NCI-H345 treated with DMSO at 0.1 percent for 48 hours (cell line): Measurements from ENCODE around the gene UNK.
"Not testable (repeated sequence)": the region's sequence is repeated elsewhere in the genome, so short reads cannot be mapped to it uniquely, and the experiment has no call there.

ENCODE experiments used
- DNase-seq: peaks from one replicate; lab custom pipeline; 2025; ENCODE audit not compliant: unreplicated experiment; lab: John Stamatoyannopoulos, UW

Gene UNK

GRCh38 chr17:75754378-75755204 lies 30.0 kb upstream of the UNK start:
- DNase-seq = no peak

- DNase-seq = no peak
Observed at GRCh38 chr17:75755205-75755901, 29.3 kb upstream of the UNK start.

- DNase-seq = no peak
Observed at GRCh38 chr17:75755990-75756389, 28.6 kb upstream of the UNK start.

DNA sequence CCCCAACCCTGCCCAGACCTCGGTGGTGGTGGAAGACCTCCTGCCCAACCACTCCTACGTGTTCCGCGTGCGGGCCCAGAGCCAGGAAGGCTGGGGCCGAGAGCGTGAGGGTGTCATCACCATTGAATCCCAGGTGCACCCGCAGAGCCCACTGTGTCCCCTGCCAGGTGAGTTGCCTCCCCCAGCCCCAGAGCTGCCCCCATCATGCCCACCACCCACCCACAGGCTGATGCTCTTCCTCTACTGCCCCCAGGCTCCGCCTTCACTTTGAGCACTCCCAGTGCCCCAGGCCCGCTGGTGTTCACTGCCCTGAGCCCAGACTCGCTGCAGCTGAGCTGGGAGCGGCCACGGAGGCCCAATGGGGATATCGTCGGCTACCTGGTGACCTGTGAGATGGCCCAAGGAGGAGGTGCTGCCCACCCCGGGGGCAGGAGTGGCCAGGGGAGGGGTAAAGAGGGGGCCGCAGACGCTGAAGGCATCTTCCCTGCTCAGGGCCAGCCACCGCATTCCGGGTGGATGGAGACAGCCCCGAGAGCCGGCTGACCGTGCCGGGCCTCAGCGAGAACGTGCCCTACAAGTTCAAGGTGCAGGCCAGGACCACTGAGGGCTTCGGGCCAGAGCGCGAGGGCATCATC lies 28.0 kb upstream of the UNK start:
- no peak for DNase-seq

GRCh38 chr17:75757086-75757681 lies 27.4 kb upstream of the UNK start:
- no peak for DNase-seq

DNA sequence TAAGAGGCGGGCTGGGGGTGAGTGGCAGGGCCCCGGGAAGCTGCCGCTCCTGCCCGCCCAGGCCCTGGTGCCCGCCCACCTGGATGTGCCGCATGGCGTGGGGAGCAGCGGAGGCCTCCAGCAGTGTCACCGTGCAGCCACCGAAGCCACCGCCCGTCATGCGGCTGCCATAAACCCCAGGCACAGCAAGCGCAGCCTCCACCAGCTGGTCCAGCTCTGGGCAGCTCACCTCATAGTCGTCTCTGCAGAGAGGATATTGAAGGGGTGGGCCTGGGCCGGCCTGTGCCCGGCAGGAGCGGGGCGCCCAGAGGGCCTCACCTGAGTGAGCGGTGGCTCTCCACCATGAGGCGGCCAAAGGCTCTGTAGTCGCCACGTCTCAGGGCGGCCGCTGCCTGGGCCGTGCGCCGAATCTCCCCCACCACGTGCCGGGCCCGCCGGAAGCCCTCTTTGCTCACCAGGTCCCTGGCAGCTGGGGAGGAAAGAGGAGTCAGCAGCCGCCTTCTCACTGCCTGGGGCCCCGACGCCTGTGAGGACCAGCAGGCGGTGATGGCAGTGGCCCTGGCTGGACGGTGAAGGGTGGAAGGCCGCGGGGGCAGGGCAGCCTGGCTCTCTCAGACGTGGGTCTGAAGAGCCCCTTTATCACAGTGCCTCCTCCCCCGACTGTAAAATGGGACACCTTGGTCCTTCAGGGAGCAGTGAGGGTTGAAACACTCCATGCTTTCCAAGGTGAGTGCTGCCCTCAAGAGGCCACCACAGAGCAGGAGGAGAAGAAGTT lies 26.3 kb upstream of the UNK start:
- no peak for DNase-seq

DNA sequence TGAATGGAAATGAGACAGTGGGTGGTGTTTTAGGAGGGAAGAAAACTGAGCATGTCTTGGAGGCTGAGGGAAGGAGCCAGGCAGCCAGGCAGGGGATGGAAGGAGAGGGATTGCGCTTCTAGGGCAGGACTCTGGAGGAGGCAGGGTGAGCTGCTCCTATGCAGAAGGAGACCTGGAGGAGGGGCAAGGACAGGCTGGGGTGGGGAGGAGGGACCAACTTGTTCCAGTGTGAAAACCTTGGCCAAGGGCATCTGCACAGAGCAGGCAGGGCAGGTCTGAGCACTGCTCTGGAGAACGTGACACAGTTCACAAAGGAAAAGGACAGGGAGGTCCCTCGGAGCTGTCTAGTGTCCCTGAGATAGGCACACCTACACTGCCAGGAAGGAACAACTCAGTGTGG lies 25.1 kb upstream of the UNK start:
- no peak for DNase-seq

GRCh38 chr17:75759978-75760640 lies 24.5 kb upstream of the UNK start:
- not testable (repeated sequence) for DNase-seq

GRCh38 chr17:75762513-75763268 lies 21.9 kb upstream of the UNK start:
- no peak for DNase-seq

DNA sequence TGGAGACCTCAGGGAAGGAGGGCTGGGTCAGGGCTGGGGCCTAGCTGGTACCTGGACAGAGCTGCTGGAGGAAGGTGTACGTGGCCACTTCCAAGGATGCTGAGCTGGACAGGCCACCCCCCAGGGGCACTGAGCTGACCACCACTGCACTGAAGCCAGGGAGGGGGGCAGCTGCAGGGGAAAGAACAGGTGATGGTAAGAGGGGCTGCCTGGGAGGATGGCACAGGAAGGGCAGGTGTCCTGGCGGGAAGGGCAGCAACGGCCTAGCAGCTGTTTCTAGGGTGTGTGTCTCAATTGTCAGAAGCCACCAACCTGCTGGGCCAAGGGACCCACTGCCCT lies 21.4 kb upstream of the UNK start:
- no peak for DNase-seq

GRCh38 chr17:75763613-75764416 lies 20.8 kb upstream of the UNK start:
- DNase-seq = no peak

GRCh38 chr17:75764417-75764710 lies 20.2 kb upstream of the UNK start:
- no peak for DNase-seq

DNA sequence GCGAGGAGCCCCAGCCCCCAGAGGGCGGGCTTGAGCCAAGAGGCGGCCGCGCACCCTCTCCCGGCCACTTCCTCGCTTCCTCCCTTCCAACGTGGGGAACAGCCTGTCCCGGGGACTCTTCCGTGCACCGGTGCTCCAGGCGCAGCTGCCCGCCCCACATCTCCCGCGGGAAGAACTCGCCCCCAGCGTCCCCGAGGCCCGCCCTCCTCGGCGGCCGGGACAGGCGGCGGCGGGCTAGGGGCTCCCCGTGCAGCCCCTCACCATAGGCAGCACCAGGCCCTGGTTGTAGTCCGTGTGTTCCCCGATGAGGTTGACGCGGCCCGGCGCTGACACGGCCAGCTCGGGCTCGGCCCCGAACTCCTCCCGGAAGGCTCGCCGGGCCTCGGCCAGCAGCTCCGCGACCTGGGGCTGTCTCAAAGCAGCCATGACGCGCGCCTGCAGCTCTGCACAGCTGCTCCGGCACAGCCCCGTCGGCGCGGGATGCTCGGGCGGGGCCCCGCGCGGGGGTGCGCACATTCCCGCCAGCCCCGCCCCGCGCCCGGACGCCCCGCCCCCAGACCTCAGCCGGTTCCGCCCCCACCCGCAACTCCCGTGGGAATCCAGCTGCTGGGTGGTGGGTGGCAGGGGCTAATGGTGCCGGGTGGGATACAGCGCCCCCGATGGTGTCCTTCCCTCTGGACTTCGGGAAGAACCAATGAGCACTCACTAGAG lies 19.7 kb upstream of the UNK start, which contains the start of gene GALK1:
Gene GALK1, minus strand, starts transcription at position 482 of the 711 bp plus-strand sequence. Its CDS starts 56 bp downstream, at position 426.
- no peak for DNase-seq

GRCh38 chr17:75765981-75766380 lies 18.6 kb upstream of the UNK start:
- DNase-seq = no peak

- no peak for DNase-seq
Observed at GRCh38 chr17:75767881-75768280, 16.7 kb upstream of the UNK start.

GRCh38 chr17:75769536-75769935 lies 15.1 kb upstream of the UNK start:
- peak; percentile 84 for DNase-seq

DNA sequence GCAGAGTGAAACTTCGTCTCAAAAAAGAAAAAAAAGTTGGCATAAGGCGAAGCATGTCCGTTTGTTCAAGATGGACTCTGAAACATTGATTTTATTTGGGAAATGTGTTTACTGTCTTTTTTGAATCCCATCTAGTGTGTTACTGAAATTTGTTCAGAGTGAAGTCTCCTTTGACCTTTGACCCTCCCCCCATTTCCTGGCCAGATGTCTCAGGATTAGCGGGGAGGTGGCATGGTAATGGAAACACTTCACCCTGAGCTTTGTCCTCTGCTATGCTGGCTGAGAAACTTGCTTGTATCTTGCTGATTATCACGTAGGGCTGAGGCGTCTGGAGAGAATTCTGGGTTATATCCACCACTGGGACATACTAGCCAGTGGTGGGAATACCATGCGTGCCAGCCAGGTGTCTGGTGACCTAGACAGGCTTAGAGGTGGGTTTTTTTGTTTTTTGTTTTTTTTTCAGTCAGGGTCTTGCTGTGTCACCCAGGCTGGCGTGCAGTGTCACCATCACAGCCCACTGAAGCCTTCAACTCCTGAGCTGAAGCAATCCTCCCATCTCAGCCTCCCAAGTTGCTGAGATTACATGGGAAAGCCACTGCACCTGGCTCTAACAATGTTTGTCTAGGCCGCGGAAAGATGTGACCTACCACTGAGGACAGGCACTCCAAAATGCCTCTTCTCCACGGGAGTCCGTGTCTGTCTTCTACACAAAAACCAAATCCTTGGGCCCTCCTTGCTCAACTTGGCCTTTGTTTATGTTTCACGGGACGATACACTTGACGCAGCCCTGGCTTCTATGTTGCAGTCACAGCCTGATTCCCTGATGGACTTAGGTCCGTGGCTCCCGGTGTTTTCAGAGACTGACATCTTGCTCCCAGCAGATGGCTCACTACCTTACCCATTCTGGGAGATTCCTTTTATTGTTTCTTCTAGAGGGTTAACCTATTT lies 13.0 kb upstream of the UNK start:
- DNase-seq = no peak
